ENCODE results near the gene LOX. TPM values are rescaled to one million over a fixed set of nuclear protein-coding genes. Genes with fewer than 3 reads are reported as not detected.

LOX gene
- total and polyA plus RNA-seq, 9 of the 15 experiments (the other 6 are each of a cell fraction or from before 2014, with no cell fraction given) = 0.06 to 0.09 TPM; not detected in 7

- no peaks in the 10 kb centered on the region for H3K9me3 ChIP-seq (replicated peaks; ENCODE audit: control insufficient read depth, insufficient read depth, low read depth, low read length)
- BruUV-seq (replicated peaks) = no TSS peak
- 0 out of 2 replicates have a peak overlapping the region, but pooled peaks have one; percentile 12 for H3K4me3 ChIP-seq
- H3K4me1 ChIP-seq (replicated peaks in 1 of 2; ENCODE audit: control insufficient read depth in 2 of 2, insufficient read depth in 2 of 2, low read length in 2 of 2) = peaks cover 5 to 34% of the 10 kb centered on the region in 2 experiments; a peak in 4 of 5 replicates
- peak overlapping the region; percentile 70 for H3K4me2 ChIP-seq (ENCODE audit: insufficient read depth, low read length)
- FAIRE-seq = peak; percentile 97
- no peaks in the 10 kb centered on the region for H3K27me3 ChIP-seq (ENCODE audit: control insufficient read depth in 2 of 2, insufficient read depth in 2 of 2, low read length in 2 of 2)
- ATAC-seq = peak; percentile 90
- H3K27ac ChIP-seq (ENCODE audit: extremely low read depth, low read depth, low read length) = peak overlapping the region; percentile 98
- POLR2A ChIA-PET = interaction anchor here (0.6 to 4.4 kb wide), 10 partner anchors 8 to 58 kb away, joined by 3 to 28 read pairs (median 5); partner anchors contain the start of gene ZNF474
- peak; percentile 58 to 93 (median 74) for DNase-seq (ENCODE audit: extremely low read depth in 1 of 4, low spot score in 3 of 4)
- no peaks in the 10 kb centered on the region for H4K20me1 ChIP-seq (replicated peaks; ENCODE audit: control insufficient read depth, insufficient read depth, low read length)
- CTCF ChIA-PET (ENCODE audit: low intra/inter-chr PET ratio) = no interaction called here
- H3K36me3 ChIP-seq (ENCODE audit: control insufficient read depth, insufficient read depth, low read length) = no peaks in the 10 kb centered on the region
- peak overlapping the region; percentile 74 to 84; a peak in 3 of 4 replicates for H3K9ac ChIP-seq (ENCODE audit: insufficient read depth in 1 of 2, low read depth in 2 of 2, low read length in 2 of 2)
- in situ Hi-C loops (cut with MboI) = no loop called here
- H3K79me2 ChIP-seq (ENCODE audit: control insufficient read depth, insufficient read depth, low read length) = no peaks in the 10 kb centered on the region
- H3K9me1 ChIP-seq (ENCODE audit: control insufficient read depth, insufficient read depth, low read length) = no peaks in the 10 kb centered on the region
- WGBS (ENCODE audit: insufficient coverage, low coverage, missing lambda C conversion rate) = 5% methylated on average over 5 of the region's 6 CpGs
- intact Hi-C loops (cut with micrococcal nuclease) = loop anchor here (1.0 kb wide), 2 partner anchors 13 to 39 kb away; no protein-coding TSS in a partner anchor
- peak overlapping the region; percentile 85 for H2AFZ ChIP-seq (ENCODE audit: low read depth, low read length)
- TF ChIP-seq FOXM1 (IDR thresholded peaks at IDR 0.05; ENCODE audit: low read depth) (peak; percentile 93), FOXM1 (CRISPR knock-in tag; IDR thresholded peaks at IDR 0.05; ENCODE audit: low read depth) (no peak), RB1 (IDR thresholded peaks at IDR 0.05; ENCODE audit: low read depth) (peak; percentile 94), SRSF9 (IDR thresholded peaks at IDR 0.05; ENCODE audit: borderline replicate concordance, low read depth, low read length) (no peak), KDM1A (IDR thresholded peaks at IDR 0.05) (peak; percentile 73 to 79), ZBTB2 (IDR thresholded peaks at IDR 0.05) (peak; percentile 61; the same call in 1 of the 2 replicates), ZNF217 (CRISPR knock-in tag; IDR thresholded peaks at IDR 0.05) (no peak), ZNF134 (CRISPR knock-in tag; conservative IDR thresholded peaks at IDR 0.05) (no peak), ARNT (IDR thresholded peaks at IDR 0.05) (peak; percentile 31 to 61; a peak in 1 of 4 replicates), BRD4 (IDR thresholded peaks at IDR 0.05) (peak; percentile 53; the same call in 1 of the 2 replicates), PCBP1 (IDR thresholded peaks at IDR 0.05; ENCODE audit: low read depth, low read length, poor library complexity, severe bottlenecking) (no peak), SMARCC2 (IDR thresholded peaks at IDR 0.05; ENCODE audit: low read depth) (peak; percentile 92), ATF1 (CRISPR knock-in tag; IDR thresholded peaks at IDR 0.05) (no peak), ATF1 (tag; IDR thresholded peaks at IDR 0.05) (peak; percentile 29; the same call in 1 of the 2 replicates), CREB3 (tag; conservative IDR thresholded peaks at IDR 0.05; ENCODE audit: low read depth) (peak; percentile 81), SOX6 (IDR thresholded peaks at IDR 0.05) (peak; percentile 93), PURB (CRISPR knock-in tag; IDR thresholded peaks at IDR 0.05; ENCODE audit: low read depth) (no peak), HDAC1 (IDR thresholded peaks at IDR 0.05) (peak in 1 of 2 experiments; percentile 81; a peak in 2 of 4 replicates), ZNF766 (CRISPR knock-in tag; conservative IDR thresholded peaks at IDR 0.05) (peak; percentile 79; the same call in 1 of the 2 replicates), ZBTB17 (CRISPR knock-in tag; IDR thresholded peaks at IDR 0.05) (0 out of 2 replicates have a peak, but pooled peaks have one; percentile 26), ZNF347 (CRISPR knock-in tag; IDR thresholded peaks at IDR 0.05; ENCODE audit: low read depth) (no peak), GTF2A2 (tag; IDR thresholded peaks at IDR 0.05) (0 out of 2 replicates have a peak, but pooled peaks have one; percentile 42)
Measured at GRCh38 chr5:122112733-122113558, 34.9 kb upstream of the LOX start.

Measured in K562 (cell line).